ENCODE measurements around the gene FARP2. TPM values are rescaled to one million over a fixed set of nuclear protein-coding genes. Genes with fewer than 3 reads are reported as not detected.
A peak's percentile ranks its signal among the peaks of the same experiment; 100 is the strongest.

Gene FARP2
- total and polyA plus RNA-seq, 10 donors = 9.1 to 72.8 (median 53.4) TPM

DNA sequence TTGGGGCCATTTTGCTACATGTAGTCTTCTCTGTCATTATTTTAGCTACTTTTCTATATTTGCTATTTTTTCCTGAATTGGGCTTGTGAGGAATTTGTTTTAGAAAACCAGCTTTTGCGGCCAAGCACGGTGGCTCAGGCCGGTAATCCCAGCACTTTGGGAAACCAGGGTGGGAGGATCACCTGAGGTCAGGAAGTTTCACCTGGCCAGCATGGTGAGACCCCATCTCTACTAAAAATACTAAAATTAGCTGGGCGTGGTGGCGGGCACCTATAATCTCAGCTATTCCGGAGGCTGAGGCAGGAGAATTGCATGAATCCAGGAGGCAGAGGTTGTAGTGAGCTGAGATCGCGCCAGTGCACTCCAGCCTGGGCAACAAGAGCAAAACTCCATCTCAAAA is 35.7 kb upstream of the FARP2 start:
- Histone ChIP-seq H3K27me3 (replicated peaks in 1 of 7) (no peaks in the 10 kb centered on the region), H3K36me3 (peaks cover 0 to 20% (median 4%) of the 10 kb centered on the region in 6 donors), H3K4me3 (no peak overlapping the region), H3K9me3 (no peaks in the 10 kb centered on the region), H3K4me1 (peaks cover 67 to 92% (median 89%) of the 10 kb centered on the region in 6 donors), H3K27ac (no peak overlapping the region)
- TF ChIP-seq POLR2AphosphoS5 (IDR thresholded peaks at IDR 0.05) (no peak), POLR2A (IDR thresholded peaks at IDR 0.05) (no peak)
- TF ChIP-seq, protein P1, sequence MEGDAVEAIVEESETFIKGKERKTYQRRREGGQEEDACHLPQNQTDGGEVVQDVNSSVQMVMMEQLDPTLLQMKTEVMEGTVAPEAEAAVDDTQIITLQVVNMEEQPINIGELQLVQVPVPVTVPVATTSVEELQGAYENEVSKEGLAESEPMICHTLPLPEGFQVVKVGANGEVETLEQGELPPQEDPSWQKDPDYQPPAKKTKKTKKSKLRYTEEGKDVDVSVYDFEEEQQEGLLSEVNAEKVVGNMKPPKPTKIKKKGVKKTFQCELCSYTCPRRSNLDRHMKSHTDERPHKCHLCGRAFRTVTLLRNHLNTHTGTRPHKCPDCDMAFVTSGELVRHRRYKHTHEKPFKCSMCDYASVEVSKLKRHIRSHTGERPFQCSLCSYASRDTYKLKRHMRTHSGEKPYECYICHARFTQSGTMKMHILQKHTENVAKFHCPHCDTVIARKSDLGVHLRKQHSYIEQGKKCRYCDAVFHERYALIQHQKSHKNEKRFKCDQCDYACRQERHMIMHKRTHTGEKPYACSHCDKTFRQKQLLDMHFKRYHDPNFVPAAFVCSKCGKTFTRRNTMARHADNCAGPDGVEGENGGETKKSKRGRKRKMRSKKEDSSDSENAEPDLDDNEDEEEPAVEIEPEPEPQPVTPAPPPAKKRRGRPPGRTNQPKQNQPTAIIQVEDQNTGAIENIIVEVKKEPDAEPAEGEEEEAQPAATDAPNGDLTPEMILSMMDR (IDR thresholded peaks at IDR 0.05 in 8 of 11, conservative IDR thresholded peaks at IDR 0.05 in 3 of 11) = no peak
- 94 to 98% (median 96%) methylated on average over 8 of the region's 8 CpGs for WGBS, 5 donors
- DNase-seq = no peak
- intact Hi-C loops (cut with DNase I; ENCODE audit: low total_unique reads) = no loop called here

DNA sequence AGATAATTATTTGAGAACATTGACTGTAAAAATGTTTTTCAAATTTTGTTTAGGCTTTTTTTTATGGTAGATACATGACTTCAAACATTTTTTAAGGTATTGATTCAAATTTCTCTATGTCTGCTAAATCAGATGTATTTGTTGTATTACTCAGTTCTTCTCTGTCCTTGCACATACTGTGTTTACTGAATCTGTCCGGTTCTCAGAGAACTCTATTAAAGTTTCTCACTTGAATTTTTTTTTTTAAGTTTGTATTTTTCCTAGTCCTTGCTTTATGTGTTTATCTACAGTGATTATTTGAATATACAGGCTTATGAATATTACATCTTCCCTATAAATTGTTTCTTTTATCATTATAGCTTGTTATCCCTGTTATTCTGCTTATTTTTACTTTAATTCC is 35.1 kb upstream of the FARP2 start:
- Histone ChIP-seq H3K4me3 (no peak overlapping the region), H3K36me3 (peaks cover 0 to 26% (median 5%) of the 10 kb centered on the region in 6 donors), H3K27ac (no peak overlapping the region), H3K27me3 (replicated peaks in 1 of 7) (no peaks in the 10 kb centered on the region), H3K9me3 (no peaks in the 10 kb centered on the region), H3K4me1 (peaks cover 67 to 96% (median 91%) of the 10 kb centered on the region in 6 donors)
- 65 to 79% (median 70%) methylated on average over 1 of the region's 1 CpG for WGBS, 5 donors
- intact Hi-C loops (cut with DNase I; ENCODE audit: low total_unique reads) = no loop called here
- no peak for TF ChIP-seq POLR2A (IDR thresholded peaks at IDR 0.05)
- TF ChIP-seq, protein P1 (IDR thresholded peaks at IDR 0.05 in 8 of 11, conservative IDR thresholded peaks at IDR 0.05 in 3 of 11) = no peak
- TF ChIP-seq POLR2AphosphoS5 (IDR thresholded peaks at IDR 0.05) = no peak
- no peak for DNase-seq

DNA sequence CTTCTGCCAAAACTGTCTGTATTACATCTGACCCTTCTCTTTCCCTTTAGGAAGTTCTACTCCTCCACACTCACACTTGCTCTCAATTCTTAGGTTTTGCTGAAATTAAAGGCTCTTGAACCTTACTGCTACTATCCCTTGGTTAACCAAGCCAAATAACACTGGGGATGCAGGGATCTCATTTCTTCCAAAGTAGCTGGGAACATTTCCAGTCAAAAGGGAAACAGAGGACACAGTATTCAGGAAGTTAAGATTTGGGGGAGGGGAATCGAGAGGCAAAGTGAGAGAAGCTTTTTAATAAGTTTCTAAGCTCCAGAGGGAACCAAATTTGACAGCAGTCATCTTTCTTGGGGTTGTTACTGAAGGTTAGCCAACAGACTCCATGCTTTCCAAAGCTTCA is 34.2 kb upstream of the FARP2 start:
- TF ChIP-seq POLR2AphosphoS5 (IDR thresholded peaks at IDR 0.05) = no peak
- no peak for TF ChIP-seq POLR2A (IDR thresholded peaks at IDR 0.05)
- TF ChIP-seq, protein P1 (IDR thresholded peaks at IDR 0.05 in 8 of 11, conservative IDR thresholded peaks at IDR 0.05 in 3 of 11) = no peak
- 16 to 36% (median 22%) methylated on average over 1 of the region's 1 CpG for WGBS, 5 donors
- Histone ChIP-seq H3K27ac (peak overlapping the region in 3 of 8 donors; percentile 4 to 37 (median 33)), H3K27me3 (replicated peaks in 1 of 7) (no peaks in the 10 kb centered on the region), H3K4me1 (peaks cover 63 to 93% (median 86%) of the 10 kb centered on the region in 6 donors), H3K4me3 (no peak overlapping the region), H3K36me3 (peaks cover 0 to 35% (median 11%) of the 10 kb centered on the region in 6 donors), H3K9me3 (no peaks in the 10 kb centered on the region)
- no peak for DNase-seq
- intact Hi-C loops (cut with DNase I; ENCODE audit: low total_unique reads) = no loop called here

DNA sequence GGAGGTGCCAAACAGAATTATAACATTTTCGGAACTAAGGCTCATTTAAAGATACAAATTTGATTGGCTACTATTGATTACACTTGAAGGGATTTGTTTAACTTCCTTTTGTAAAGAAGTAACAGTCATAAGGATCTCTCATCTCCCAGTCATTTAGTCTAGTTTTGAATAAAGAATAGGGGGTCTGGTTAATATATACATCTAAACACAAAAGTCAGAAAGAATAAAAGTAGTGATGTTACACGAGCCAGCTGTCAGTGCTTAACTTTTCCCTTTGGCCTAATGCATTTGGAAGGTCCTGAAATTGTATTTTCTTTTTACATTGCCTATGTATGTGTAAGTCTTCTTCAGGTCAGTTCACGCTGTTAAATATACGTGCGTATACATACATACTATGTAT is 32.3 kb upstream of the FARP2 start:
- intact Hi-C loops (cut with DNase I; ENCODE audit: low total_unique reads) = no loop called here
- no peak for DNase-seq

More for the DNA sequence above, 32.3 kb upstream of the FARP2 start:
- H3K4me1 ChIP-seq = peaks cover 45 to 75% (median 67%) of the 10 kb centered on the region in 6 donors
- H3K4me3 ChIP-seq = no peak overlapping the region
- TF ChIP-seq POLR2AphosphoS5 (IDR thresholded peaks at IDR 0.05) = no peak
- no peak for TF ChIP-seq POLR2A (IDR thresholded peaks at IDR 0.05)
- TF ChIP-seq, protein P1 (IDR thresholded peaks at IDR 0.05 in 8 of 11, conservative IDR thresholded peaks at IDR 0.05 in 3 of 11) = no peak
- no peak overlapping the region for H3K27ac ChIP-seq
- no peaks in the 10 kb centered on the region for H3K9me3 ChIP-seq
- H3K27me3 ChIP-seq (replicated peaks in 1 of 7) = no peaks in the 10 kb centered on the region
- H3K36me3 ChIP-seq = peaks cover 0 to 54% (median 17%) of the 10 kb centered on the region in 6 donors
- 72 to 87% (median 73%) methylated on average over 5 of the region's 5 CpGs for WGBS, 5 donors

Measured in spleen (tissue), 11 donors.